Stimulated activated effector memory CD8-positive, alpha-beta T cell treated with anti-CD3 and anti-CD28 coated beads, Interleukin-12 subunit alpha, Interleukin-12 subunit beta, amount 100 ng/mL, for 72 hours (primary cell): ENCODE data around the gene FITM1.
"Not testable (repeated sequence)": the region's sequence is repeated elsewhere in the genome, so short reads cannot be mapped to it uniquely, and the experiment has no call there.

Experiments used
- ATAC-seq: fragments of 150-1000 bp; cut with Tn5 transposase; 2 replicates; pipeline ENCODE4 v1.10.0; 2021
- DNase-seq, 2 donors: peaks; one replicate each; pipeline ENCODE4 v3.0.0; 2021 to 2022; ENCODE audit warnings: low spot score in 2 of 2
- H3K27ac Mint-ChIP-seq: one replicate; pipeline ENCODE4 v1.8.0; 2022; ENCODE audit warnings: mild to moderate bottlenecking, mixed read lengths
- H3K36me3 Mint-ChIP-seq: one replicate; pipeline ENCODE4 v1.8.0; 2022; ENCODE audit warnings: mild to moderate bottlenecking, mixed read lengths
- H3K4me1 Mint-ChIP-seq: one replicate; pipeline ENCODE4 v1.8.0; 2022; ENCODE audit warnings: mixed read lengths
- H3K4me3 Mint-ChIP-seq: one replicate; pipeline ENCODE4 v1.8.0; 2022; ENCODE audit warnings: mild to moderate bottlenecking, mixed read lengths
- H3K9me3 Mint-ChIP-seq: one replicate; pipeline ENCODE4 v1.8.0; 2022; ENCODE audit warnings: mixed read lengths

The FITM1 gene

GRCh38 chr14:24093901-24094840, 36.3 kb upstream of the FITM1 start, which contains the start of gene PCK2:
TSS of gene PCK2 (plus strand) at chr14:24094311. CDS start at chr14:24094406, 95 bp downstream.
- ATAC-seq: peak; percentile 75
- peak within 1 kb of the TSS; percentile 98 for H3K27ac Mint-ChIP-seq
- peak within 1 kb of the TSS; percentile 95 for H3K4me3 Mint-ChIP-seq
- peaks cover 39% of the 10 kb centered on the region for H3K4me1 Mint-ChIP-seq
- DNase-seq: peak; percentile 64 to 92
- H3K9me3 Mint-ChIP-seq: no peaks in the 10 kb centered on the region
- H3K36me3 Mint-ChIP-seq: peaks cover 50% of the 10 kb centered on the region

- peaks cover 39% of the 10 kb centered on the region for H3K4me1 Mint-ChIP-seq
- DNase-seq (peak in 1 of 2 donors; percentile 62), ATAC-seq (no peak)
- H3K4me3 Mint-ChIP-seq: peak overlapping the region; percentile 95
- peaks cover 56% of the 10 kb centered on the region for H3K36me3 Mint-ChIP-seq
- no peaks in the 10 kb centered on the region for H3K9me3 Mint-ChIP-seq
- H3K27ac Mint-ChIP-seq: peak overlapping the region; percentile 98
Measured at GRCh38 chr14:24094841-24095270, 35.6 kb upstream of the FITM1 start.

DNA sequence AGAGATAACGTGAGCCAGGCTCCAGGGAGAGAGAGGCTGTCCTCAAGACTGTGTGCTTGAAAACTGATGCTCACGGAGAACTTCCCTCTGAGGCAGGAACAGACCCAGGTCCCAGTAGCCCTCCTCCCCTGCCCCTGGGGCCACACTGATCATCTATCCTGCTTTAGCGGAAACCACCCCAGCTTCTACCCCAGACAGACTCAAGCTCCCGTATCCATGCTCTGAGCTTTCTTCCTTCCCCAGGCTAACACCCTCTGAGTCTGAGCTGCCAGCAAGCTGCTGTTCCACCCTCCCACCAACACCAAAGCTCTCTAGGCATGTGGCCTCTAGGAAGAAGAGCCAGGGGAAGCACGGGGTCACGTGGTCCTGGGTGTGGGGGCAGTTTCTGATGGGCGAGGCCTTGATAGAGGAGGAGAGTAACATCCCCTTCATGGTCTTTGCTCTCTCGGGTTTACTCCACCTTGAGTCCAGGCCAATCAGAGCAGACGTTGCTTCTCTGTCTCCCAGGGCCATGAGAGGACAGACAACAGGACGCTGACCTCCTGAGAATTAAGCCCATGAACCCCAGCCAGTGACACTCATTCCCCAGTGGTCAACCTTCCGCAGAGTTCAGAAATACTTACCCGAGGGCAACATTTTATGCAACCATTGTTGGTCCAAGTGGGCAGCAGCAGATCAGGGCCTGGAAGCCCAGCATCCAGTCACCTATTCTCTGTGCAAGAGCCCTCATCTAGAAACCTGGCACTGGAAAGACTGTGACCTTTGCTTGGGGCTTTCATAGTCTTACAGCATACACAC, 35.0 kb upstream of the FITM1 start:
- Mint-ChIP-seq H3K9me3 (no peaks in the 10 kb centered on the region), H3K4me3 (peak overlapping the region; percentile 95), H3K4me1 (peaks cover 36% of the 10 kb centered on the region), H3K36me3 (peaks cover 62% of the 10 kb centered on the region), H3K27ac (peak overlapping the region; percentile 98)
- peak; percentile 46 to 87 for DNase-seq
- peak; percentile 78 for ATAC-seq

- Mint-ChIP-seq H3K9me3 (no peaks in the 10 kb centered on the region), H3K27ac (peak overlapping the region; percentile 98), H3K4me3 (peak overlapping the region; percentile 95), H3K4me1 (peaks cover 33% of the 10 kb centered on the region), H3K36me3 (peaks cover 74% of the 10 kb centered on the region)
- no peak for ATAC-seq
- no peak for DNase-seq
Measured at GRCh38 chr14:24096545-24097181, 33.8 kb upstream of the FITM1 start.

- Mint-ChIP-seq H3K9me3 (no peaks in the 10 kb centered on the region), H3K36me3 (peaks cover 90% of the 10 kb centered on the region), H3K4me1 (peaks cover 27% of the 10 kb centered on the region), H3K4me3 (no peak overlapping the region), H3K27ac (no peak overlapping the region)
- DNase-seq: no peak
- no peak for ATAC-seq
Measured at GRCh38 chr14:24098229-24098926, 32.1 kb upstream of the FITM1 start.

DNA sequence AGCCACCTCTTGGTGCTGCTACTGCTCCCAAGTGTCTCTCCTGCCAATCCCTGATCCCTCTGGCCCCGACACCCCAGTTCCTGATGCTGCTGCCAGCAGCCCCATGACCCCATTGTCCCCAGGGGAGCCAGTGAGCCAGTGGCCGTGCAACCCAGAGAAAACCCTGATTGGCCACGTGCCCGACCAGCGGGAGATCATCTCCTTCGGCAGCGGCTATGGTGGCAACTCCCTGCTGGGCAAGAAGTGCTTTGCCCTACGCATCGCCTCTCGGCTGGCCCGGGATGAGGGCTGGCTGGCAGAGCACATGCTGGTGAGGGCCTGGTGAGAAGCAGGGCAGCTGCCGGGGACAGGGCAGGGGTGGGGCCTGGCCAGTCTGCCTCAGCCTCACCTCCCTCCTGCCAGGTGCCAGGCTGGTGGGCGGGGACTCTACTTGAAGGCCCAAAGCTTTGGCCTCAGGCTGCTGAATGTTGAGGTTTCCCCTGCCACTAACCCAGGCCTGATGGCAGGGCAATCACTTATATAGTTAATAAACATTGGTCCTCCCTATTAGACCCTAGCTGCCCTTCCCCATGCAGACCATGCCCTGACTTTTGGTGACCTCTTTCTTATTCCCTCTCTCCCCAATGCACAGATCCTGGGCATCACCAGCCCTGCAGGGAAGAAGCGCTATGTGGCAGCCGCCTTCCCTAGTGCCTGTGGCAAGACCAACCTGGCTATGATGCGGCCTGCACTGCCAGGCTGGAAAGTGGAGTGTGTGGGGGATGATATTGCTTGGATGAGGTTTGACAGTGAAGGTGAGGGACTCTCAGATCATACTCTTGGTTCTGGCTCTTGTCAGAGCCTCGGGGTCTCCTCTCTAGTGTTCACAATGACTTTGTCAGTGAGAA, 31.3 kb upstream of the FITM1 start:
- H3K4me3 Mint-ChIP-seq: no peak overlapping the region
- no peaks in the 10 kb centered on the region for H3K9me3 Mint-ChIP-seq
- peak overlapping the region; percentile 60 for H3K27ac Mint-ChIP-seq
- no peak for ATAC-seq
- H3K4me1 Mint-ChIP-seq: peaks cover 22% of the 10 kb centered on the region
- peaks cover 97% of the 10 kb centered on the region for H3K36me3 Mint-ChIP-seq
- DNase-seq: no peak

GRCh38 chr14:24100197-24100981, 30.1 kb upstream of the FITM1 start:
- peaks cover 15% of the 10 kb centered on the region for H3K4me1 Mint-ChIP-seq
- H3K27ac Mint-ChIP-seq: peak overlapping the region; percentile 10
- no peak overlapping the region for H3K4me3 Mint-ChIP-seq
- H3K9me3 Mint-ChIP-seq: no peaks in the 10 kb centered on the region
- no peak for ATAC-seq
- DNase-seq: no peak
- H3K36me3 Mint-ChIP-seq: peaks cover 93% of the 10 kb centered on the region

DNA sequence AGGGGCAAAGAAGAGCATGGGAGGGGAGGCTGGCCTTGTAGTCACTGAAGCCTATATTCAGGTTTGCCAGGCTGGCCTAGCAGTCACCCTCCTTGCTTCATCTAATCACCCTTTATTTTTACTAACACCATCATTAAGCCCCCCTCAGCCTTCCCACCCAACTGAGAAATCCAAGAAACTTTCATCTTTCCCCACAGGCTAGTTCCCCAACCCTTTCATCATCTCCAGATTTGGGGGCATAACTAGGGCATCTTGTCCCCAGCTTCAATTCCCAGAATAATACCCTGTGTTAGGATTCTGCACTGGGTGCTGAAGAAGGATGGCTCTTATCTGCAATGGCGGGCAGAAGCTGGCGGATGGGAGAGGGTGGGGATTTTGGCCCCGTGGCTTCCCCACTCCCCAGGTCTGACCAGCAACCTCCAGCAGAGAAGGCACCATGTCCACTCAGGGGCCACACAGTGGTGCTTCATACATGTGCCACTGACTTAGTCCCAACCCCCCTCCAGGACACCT, 29.4 kb upstream of the FITM1 start:
- peak overlapping the region; percentile 10 for H3K27ac Mint-ChIP-seq
- H3K36me3 Mint-ChIP-seq: peaks cover 87% of the 10 kb centered on the region
- peaks cover 12% of the 10 kb centered on the region for H3K4me1 Mint-ChIP-seq

GRCh38 chr14:24102357-24103048, 28.0 kb upstream of the FITM1 start:
- H3K4me3 Mint-ChIP-seq: no peak overlapping the region
- ATAC-seq (no peak), DNase-seq (no peak)
- H3K9me3 Mint-ChIP-seq: no peaks in the 10 kb centered on the region
- H3K36me3 Mint-ChIP-seq: peaks cover 72% of the 10 kb centered on the region
- peaks cover 7% of the 10 kb centered on the region for H3K4me1 Mint-ChIP-seq
- no peak overlapping the region for H3K27ac Mint-ChIP-seq

More for the DNA sequence above, 29.4 kb upstream of the FITM1 start:
- no peak for DNase-seq
- no peak for ATAC-seq
- no peaks in the 10 kb centered on the region for H3K9me3 Mint-ChIP-seq
- H3K4me3 Mint-ChIP-seq: no peak overlapping the region

DNA sequence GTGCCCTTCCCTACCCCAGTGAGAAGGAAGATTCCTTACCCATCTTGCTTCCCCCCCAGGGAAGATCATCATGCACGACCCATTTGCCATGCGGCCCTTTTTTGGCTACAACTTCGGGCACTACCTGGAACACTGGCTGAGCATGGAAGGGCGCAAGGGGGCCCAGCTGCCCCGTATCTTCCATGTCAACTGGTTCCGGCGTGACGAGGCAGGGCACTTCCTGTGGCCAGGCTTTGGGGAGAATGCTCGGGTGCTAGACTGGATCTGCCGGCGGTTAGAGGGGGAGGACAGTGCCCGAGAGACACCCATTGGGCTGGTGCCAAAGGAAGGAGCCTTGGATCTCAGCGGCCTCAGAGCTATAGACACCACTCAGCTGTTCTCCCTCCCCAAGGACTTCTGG, 27.0 kb upstream of the FITM1 start:
- ATAC-seq: no peak
- DNase-seq: no peak
- peaks cover 62% of the 10 kb centered on the region for H3K36me3 Mint-ChIP-seq
- H3K9me3 Mint-ChIP-seq: no peaks in the 10 kb centered on the region
- H3K4me1 Mint-ChIP-seq: peaks cover 9% of the 10 kb centered on the region
- no peak overlapping the region for H3K4me3 Mint-ChIP-seq
- H3K27ac Mint-ChIP-seq: no peak overlapping the region

DNA sequence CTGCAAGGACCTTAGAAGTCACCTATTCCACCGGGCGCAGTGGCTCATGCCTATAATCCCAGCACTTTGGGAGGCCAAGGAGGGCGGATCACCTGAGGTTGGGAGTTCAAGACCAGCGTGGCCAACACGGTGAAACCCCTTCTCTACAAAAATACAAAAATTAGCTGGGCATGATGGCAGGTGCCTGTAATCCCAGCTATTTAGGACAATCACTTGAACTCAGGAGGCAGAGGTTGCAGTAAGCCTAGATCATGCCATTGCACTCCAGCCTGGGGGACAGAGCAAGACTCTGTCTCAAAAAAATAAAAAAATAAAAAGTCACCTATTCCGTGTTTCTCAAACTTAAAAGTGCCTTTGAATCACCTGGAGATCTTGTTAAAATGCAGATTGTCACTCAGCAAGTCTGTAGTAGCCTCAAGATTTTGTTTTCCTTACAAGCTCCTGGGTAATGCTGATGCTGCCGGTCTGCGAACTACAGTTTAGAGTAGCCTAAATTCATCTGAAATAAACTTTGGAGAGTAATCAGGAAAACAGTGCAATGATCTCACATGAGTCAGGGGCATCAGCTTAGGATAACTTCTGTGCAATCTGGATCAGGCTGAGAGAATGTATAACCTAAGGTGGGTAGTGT, 24.7 kb upstream of the FITM1 start:
- H3K4me3 Mint-ChIP-seq, DNase-seq, H3K9me3 Mint-ChIP-seq, ATAC-seq: not testable (repeated sequence)
- Mint-ChIP-seq H3K4me1 (peaks cover 17% of the 10 kb centered on the region), H3K27ac (peak overlapping the region; percentile 85), H3K36me3 (peaks cover 41% of the 10 kb centered on the region)

GRCh38 chr14:24106672-24107271, 23.7 kb upstream of the FITM1 start:
- H3K4me3 Mint-ChIP-seq: no peak overlapping the region
- peaks cover 17% of the 10 kb centered on the region for H3K4me1 Mint-ChIP-seq
- H3K9me3 Mint-ChIP-seq: no peaks in the 10 kb centered on the region
- H3K27ac Mint-ChIP-seq: no peak overlapping the region
- peaks cover 30% of the 10 kb centered on the region for H3K36me3 Mint-ChIP-seq
- ATAC-seq: no peak
- no peak for DNase-seq
